ENCODE measurements around the gene YOD1. TPM values are rescaled to one million over a fixed set of nuclear protein-coding genes. Genes with fewer than 3 reads are reported as not detected.

YOD1 gene
- total and polyA plus RNA-seq, 10 of the 15 experiments (the other 5 are each of a cell fraction or from before 2014, with no cell fraction given): 2.1 to 7.9 (median 5.0) TPM

- TF ChIP-seq BCLAF1 (IDR thresholded peaks at IDR 0.05) (no peak), MEF2B (IDR thresholded peaks at IDR 0.05; ENCODE audit: partially characterized antibody, poor library complexity, severe bottlenecking) (no peak), NKRF (conservative IDR thresholded peaks at IDR 0.05) (no peak), NFXL1 (IDR thresholded peaks at IDR 0.05; ENCODE audit: borderline replicate concordance) (no peak)
These were observed 44.1 kb downstream of the YOD1 start (continued) for GRCh38 chr1:207006914-207007313.

DNA sequence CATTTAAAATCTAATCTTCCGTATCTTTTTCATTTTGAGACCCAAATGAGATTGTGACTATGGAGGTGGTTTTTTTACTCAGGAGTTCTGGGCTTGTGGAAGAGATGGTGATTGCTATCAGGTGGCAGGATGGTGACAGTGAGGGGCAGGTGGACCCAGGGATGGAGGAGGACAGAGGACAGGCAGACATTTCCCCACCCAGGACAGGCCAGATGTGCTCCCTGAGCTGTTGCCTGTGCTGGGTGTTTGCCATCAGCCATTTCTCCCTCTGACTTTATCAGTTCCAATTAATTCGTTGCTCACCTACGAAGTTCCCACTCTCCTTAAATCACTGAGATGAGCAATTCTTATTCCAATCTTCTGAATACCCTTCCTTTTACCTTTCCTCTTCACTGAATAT, 44.9 kb downstream of the YOD1 start:
- CTCF ChIA-PET: interaction anchor here (0.7 to 4.4 kb wide), 19 partner anchors 8 to 279 kb away, joined by 3 to 35 read pairs (median 5); no protein-coding TSS in a partner anchor
- 29% methylated on average over 3 of the region's 3 CpGs for WGBS (ENCODE audit: insufficient coverage, insufficient replicate concordance, low lambda C conversion rate, missing lambda C conversion rate)
- SMC1A ChIA-PET (ENCODE audit: uncharacterized antibody, unreplicated experiment): interaction anchor here (0.7 to 1.8 kb wide), 3 partner anchors 8 to 24 kb away, joined by 3 to 9 read pairs (median 4); no protein-coding TSS in a partner anchor
- H3K9ac ChIP-seq (ENCODE audit: control insufficient read depth, insufficient read depth, low read length): no peak overlapping the region
- RAD21 ChIA-PET (ENCODE audit: unreplicated experiment): interaction anchor here (1.1 to 1.2 kb wide), 2 partner anchors 23 to 373 kb away, joined by 3 to 4 read pairs; no protein-coding TSS in a partner anchor
- TF ChIP-seq NBN (IDR thresholded peaks at IDR 0.05) (no peak), NRF1 (conservative IDR thresholded peaks at IDR 0.05; ENCODE audit: low read depth, low read length) (no peak), NR2C2 (IDR thresholded peaks at IDR 0.05; ENCODE audit: borderline replicate concordance, control insufficient read depth, insufficient read length, low read depth) (no peak), ATF3 (IDR thresholded peaks at IDR 0.05; ENCODE audit: borderline replicate concordance, extremely low read depth, low read depth, low read length) (no peak), ASH2L (IDR thresholded peaks at IDR 0.05; ENCODE audit: borderline replicate concordance, low read depth) (no peak), HSF1 (IDR thresholded peaks at IDR 0.05; ENCODE audit: low read depth, low read length) (no peak), ZZZ3 (IDR thresholded peaks at IDR 0.05; ENCODE audit: control insufficient read depth, insufficient read length, low read depth) (no peak), NR2C1 (IDR thresholded peaks at IDR 0.05) (no peak)
- POLR2A ChIA-PET: no interaction called here
- in situ Hi-C loops (cut with MboI): no loop called here
- ATAC-seq (no peak), DNase-seq (ENCODE audit: low read depth, low spot score) (no peak), FAIRE-seq (no peak)
- BruUV-seq (replicated peaks): no TSS peak
- no peak overlapping the region for H3K27ac ChIP-seq (ENCODE audit: control insufficient read depth, insufficient read depth)
- H3K27me3 ChIP-seq (replicated peaks in 1 of 2; ENCODE audit: control insufficient read depth in 2 of 2, insufficient read depth in 2 of 2, low read length in 1 of 2): peaks cover 2 to 3% of the 10 kb centered on the region in 2 experiments
- H2AFZ ChIP-seq (ENCODE audit: control insufficient read depth, low read depth, low read length): no peak overlapping the region
- no peaks in the 10 kb centered on the region for H3K79me2 ChIP-seq (ENCODE audit: control insufficient read depth, insufficient read depth, low read length)
- intact Hi-C loops (cut with micrococcal nuclease; ENCODE audit: unreplicated experiment): no loop called here
- H4K20me1 ChIP-seq (ENCODE audit: control insufficient read depth, insufficient read depth): no peaks in the 10 kb centered on the region
- no peaks in the 10 kb centered on the region for H3K36me3 ChIP-seq (ENCODE audit: control insufficient read depth in 2 of 2, insufficient read depth in 2 of 2, low read length in 1 of 2)
- no peak overlapping the region for H3K4me3 ChIP-seq
- no peak overlapping the region for H3K4me2 ChIP-seq (ENCODE audit: control insufficient read depth, insufficient read depth)
- no peaks in the 10 kb centered on the region for H3K9me3 ChIP-seq (replicated peaks; ENCODE audit: control insufficient read depth, insufficient read depth, low read length)
- H3K4me1 ChIP-seq (ENCODE audit: control insufficient read depth, insufficient read depth, low read length): no peaks in the 10 kb centered on the region
